ENCODE results near the gene SCN8A. TPM values are rescaled to one million over a fixed set of nuclear protein-coding genes. Genes with fewer than 3 reads are reported as not detected.

The SCN8A gene
- polyA plus RNA-seq, 1 experiment = 9.6 TPM

DNA sequence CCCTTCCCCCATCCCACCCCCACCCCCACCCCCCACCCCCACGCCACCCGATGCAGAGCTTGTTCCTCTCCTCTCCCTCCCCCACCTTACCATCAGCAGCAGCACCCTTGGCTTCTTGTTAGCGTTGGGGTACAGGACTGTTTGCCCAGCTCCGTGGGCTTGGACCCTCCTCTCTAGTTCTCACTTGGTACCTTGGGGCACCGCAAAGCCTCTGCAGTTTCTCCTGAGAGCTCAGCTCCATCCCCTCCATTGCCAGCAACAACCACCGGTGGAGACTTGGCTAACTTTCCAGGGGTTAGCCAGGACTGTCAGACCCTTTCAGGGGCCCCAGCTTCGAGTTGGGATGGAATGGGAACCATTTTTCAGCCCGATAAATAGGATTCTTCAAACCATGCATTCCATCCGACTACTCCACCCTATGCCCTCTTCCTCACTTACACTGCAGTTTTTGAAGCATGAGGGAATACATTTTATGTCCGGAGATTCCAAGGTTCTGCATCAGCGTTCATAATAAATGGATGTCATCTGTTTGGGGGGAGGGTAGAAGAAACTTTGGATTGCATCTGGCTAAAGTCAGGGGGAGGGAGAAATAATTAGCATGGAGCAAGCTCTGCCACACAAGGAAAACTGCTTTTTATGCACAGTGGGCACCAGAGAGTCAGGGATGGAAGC, 1.1 kb downstream of the SCN8A start:
- no peak for TF ChIP-seq CTCF (IDR thresholded peaks at IDR 0.05; ENCODE audit: low read depth, low read length)
- Histone ChIP-seq H3K9me3 (ENCODE audit: control insufficient read depth, insufficient read depth, low read length) (no peaks in the 10 kb centered on the region; the same call in 1 of the 2 replicates), H3K27ac (ENCODE audit: low read depth, low read length) (peak overlapping the region; percentile 68), H3K4me3 (ENCODE audit: low read depth, low read length) (peak overlapping the region; percentile 86), H3K27me3 (ENCODE audit: control insufficient read depth, insufficient read depth, low read length) (no peaks in the 10 kb centered on the region)
- peak; percentile 33 for DNase-seq (ENCODE audit: low read depth, low spot score)
- CTCF ChIA-PET = interaction anchor here (1.0 kb wide), 1 partner anchor 84 kb away, joined by 3 read pairs; no protein-coding TSS in a partner anchor
- POLR2A ChIA-PET = no interaction called here

GRCh38 chr12:51593021-51593420, 2.0 kb downstream of the SCN8A start:
- no peak for DNase-seq (ENCODE audit: low read depth, low spot score)
- Histone ChIP-seq H3K4me3 (ENCODE audit: low read depth, low read length) (no peak overlapping the region), H3K9me3 (ENCODE audit: control insufficient read depth, insufficient read depth, low read length) (no peaks in the 10 kb centered on the region; the same call in 1 of the 2 replicates), H3K27me3 (ENCODE audit: control insufficient read depth, insufficient read depth, low read length) (no peaks in the 10 kb centered on the region), H3K27ac (ENCODE audit: low read depth, low read length) (no peak overlapping the region)
- CTCF ChIA-PET = interaction anchor here (1.0 kb wide), 1 partner anchor 83 kb away, joined by 3 read pairs; no protein-coding TSS in a partner anchor
- POLR2A ChIA-PET = interaction anchor here (0.7 kb wide), 1 partner anchor 14 kb away, joined by 6 read pairs; no protein-coding TSS in a partner anchor
- no peak for TF ChIP-seq CTCF (IDR thresholded peaks at IDR 0.05; ENCODE audit: low read depth, low read length)

- ChIA-PET POLR2A (interaction anchor here (0.7 kb wide), 1 partner anchor 14 kb away, joined by 6 read pairs; no protein-coding TSS in a partner anchor), CTCF (interaction anchor here (1.0 kb wide), 1 partner anchor 83 kb away, joined by 3 read pairs; no protein-coding TSS in a partner anchor)
- Histone ChIP-seq H3K27ac (ENCODE audit: low read depth, low read length) (no peak overlapping the region), H3K4me3 (ENCODE audit: low read depth, low read length) (no peak overlapping the region), H3K9me3 (ENCODE audit: control insufficient read depth, insufficient read depth, low read length) (no peaks in the 10 kb centered on the region; the same call in 1 of the 2 replicates), H3K27me3 (ENCODE audit: control insufficient read depth, insufficient read depth, low read length) (no peaks in the 10 kb centered on the region)
- TF ChIP-seq CTCF (IDR thresholded peaks at IDR 0.05; ENCODE audit: low read depth, low read length) = no peak
- DNase-seq (ENCODE audit: low read depth, low spot score) = peak; percentile 43
These were observed 2.5 kb downstream of the SCN8A start for GRCh38 chr12:51593539-51593938.

- no peak for DNase-seq (ENCODE audit: low read depth, low spot score)
- ChIA-PET POLR2A (no interaction called here), CTCF (no interaction called here)
- Histone ChIP-seq H3K9me3 (ENCODE audit: control insufficient read depth, insufficient read depth, low read length) (no peaks in the 10 kb centered on the region), H3K4me3 (ENCODE audit: low read depth, low read length) (no peak overlapping the region), H3K27me3 (ENCODE audit: control insufficient read depth, insufficient read depth, low read length) (no peaks in the 10 kb centered on the region), H3K27ac (ENCODE audit: low read depth, low read length) (no peak overlapping the region)
- no peak for TF ChIP-seq CTCF (IDR thresholded peaks at IDR 0.05; ENCODE audit: low read depth, low read length)
These were observed 7.1 kb downstream of the SCN8A start for GRCh38 chr12:51598156-51598555.

GRCh38 chr12:51600721-51601120, 9.7 kb downstream of the SCN8A start:
- Histone ChIP-seq H3K4me3 (ENCODE audit: low read depth, low read length) (no peak overlapping the region), H3K9me3 (ENCODE audit: control insufficient read depth, insufficient read depth, low read length) (no peaks in the 10 kb centered on the region), H3K27me3 (ENCODE audit: control insufficient read depth, insufficient read depth, low read length) (no peaks in the 10 kb centered on the region), H3K27ac (ENCODE audit: low read depth, low read length) (no peak overlapping the region)
- no peak for TF ChIP-seq CTCF (IDR thresholded peaks at IDR 0.05; ENCODE audit: low read depth, low read length)
- ChIA-PET POLR2A (no interaction called here), CTCF (no interaction called here)
- no peak for DNase-seq (ENCODE audit: low read depth, low spot score)
